Left lobe of liver (tissue), 2 donors: ENCODE results near the gene F7. TPM values are rescaled to one million over a fixed set of nuclear protein-coding genes. Genes with fewer than 3 reads are reported as not detected.
"Not testable (repeated sequence)": the region's sequence is repeated elsewhere in the genome, so short reads cannot be mapped to it uniquely, and the experiment has no call there.

Source experiments
- ATAC-seq: fragments of 200-7000 bp; cut with Tn5 transposase; one replicate; pipeline ENCODE4 v1.9.1; 2020; ENCODE audit warnings: mild to moderate bottlenecking, moderate library complexity
- DNase-seq: peaks from one replicate; pipeline ENCODE4 v3.0.0-alpha.2; 2020; ENCODE audit warnings: low spot score
- total RNA-seq: library from RNA; stranded (reverse); gene quantifications from one replicate; pipeline ENCODE4 v1.2.1, GENCODE V29; 2021
- donor health status: DM: no; HTN: no; CAD: no; lungs with moderate emphysema.
- donor health status: DM: no; HTN: yes; CAD: no.

F7 gene
- total RNA-seq, 1 donor from 2014 or later: 99.6 TPM

DNA sequence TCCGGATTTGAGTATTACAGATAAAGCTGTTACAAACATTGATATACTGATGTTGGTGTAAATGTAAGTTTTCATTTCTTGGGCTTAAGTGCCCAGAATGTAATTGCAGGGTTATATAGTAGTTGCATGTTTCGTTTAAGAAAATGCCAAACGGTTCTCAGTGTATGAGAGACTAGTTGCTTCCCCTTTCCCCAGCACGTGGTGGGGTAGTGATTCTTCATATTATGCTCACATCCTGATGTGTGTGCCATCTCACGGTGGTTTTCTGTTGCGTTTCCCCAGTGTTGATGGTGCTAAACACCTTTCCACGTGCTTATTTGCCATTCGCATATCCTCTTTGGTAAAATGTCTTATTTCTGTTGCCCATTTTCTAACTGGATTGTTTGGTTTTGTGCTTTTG is 34.7 kb upstream of the F7 start:
- DNase-seq: no peak
- no peak for ATAC-seq

DNA sequence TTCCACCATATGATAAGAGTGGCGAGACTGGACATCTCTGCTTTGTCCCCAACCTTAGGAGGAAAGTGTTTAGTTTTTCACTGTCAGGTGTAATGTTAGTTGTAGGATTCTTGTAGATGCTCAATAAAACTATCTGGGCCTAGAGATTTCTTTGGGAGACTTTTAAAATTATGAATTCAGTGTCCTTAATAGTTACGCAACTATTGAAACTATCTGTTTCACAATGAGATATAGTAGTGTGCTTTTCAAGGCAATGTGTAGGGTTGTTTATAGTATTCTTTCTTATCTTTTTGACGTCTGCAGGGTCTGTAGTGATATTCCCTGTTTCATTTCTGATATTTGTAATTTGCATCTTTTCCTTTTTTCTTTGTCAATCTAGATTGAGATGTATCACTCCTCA is 33.2 kb upstream of the F7 start:
- DNase-seq (no peak), ATAC-seq (no peak)

- ATAC-seq (no peak), DNase-seq (no peak)
These were observed 31.6 kb upstream of the F7 start for GRCh38 chr13:113073942-113074341.

DNA sequence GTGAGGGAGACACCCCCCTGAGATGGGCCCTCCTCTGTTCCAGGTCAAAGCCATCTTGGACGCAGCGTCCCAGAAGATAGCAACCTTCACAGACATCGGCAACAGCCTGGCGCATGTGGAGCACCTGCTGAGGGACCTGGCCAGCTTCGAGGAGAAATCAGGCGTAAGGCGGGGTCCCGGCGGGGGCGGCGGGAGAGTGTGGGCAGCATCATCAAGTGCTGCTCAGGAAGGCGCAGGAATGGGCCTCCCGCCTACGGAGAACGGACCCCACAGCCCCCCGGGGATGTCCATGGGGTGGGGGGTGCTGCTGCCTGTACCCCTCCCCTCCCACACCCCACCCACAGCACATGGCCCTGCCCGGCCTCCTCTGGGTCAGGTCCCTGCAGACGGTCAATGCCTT is 31.2 kb upstream of the F7 start:
- DNase-seq (no peak), ATAC-seq (no peak)

GRCh38 chr13:113074876-113075275 is 30.7 kb upstream of the F7 start:
- no peak for DNase-seq

DNA sequence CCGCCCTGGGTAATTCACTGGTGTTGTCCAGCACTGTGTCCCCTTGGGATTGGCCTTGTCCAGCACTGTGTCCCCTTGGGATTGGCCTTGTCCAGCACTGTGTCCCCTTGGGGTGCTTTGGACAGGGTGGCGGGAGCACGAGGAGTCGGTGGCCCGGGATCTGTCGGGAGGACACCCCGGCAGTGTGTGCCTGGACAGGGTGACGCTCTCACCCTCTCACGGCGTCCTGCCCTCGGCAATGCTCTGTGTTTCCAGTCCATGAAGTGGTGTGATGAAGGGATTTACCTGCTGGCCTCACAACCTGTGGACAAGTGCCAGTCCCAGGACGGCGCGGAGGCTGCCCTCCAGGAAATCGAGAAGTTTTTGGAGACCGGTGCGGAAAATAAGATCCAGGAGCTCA is 29.9 kb upstream of the F7 start:
- no peak for DNase-seq
- ATAC-seq: no peak

More at GRCh38 chr13:113074876-113075275, 30.7 kb upstream of the F7 start:
- no peak for ATAC-seq

- DNase-seq: no peak
- no peak for ATAC-seq
These were observed 28.8 kb upstream of the F7 start for GRCh38 chr13:113076681-113077401.

- no peak for ATAC-seq
- DNase-seq: no peak
These were observed 28.0 kb upstream of the F7 start for GRCh38 chr13:113077566-113077952.

- no peak for ATAC-seq
- DNase-seq: no peak
These were observed 27.4 kb upstream of the F7 start for GRCh38 chr13:113077953-113078901.

DNA sequence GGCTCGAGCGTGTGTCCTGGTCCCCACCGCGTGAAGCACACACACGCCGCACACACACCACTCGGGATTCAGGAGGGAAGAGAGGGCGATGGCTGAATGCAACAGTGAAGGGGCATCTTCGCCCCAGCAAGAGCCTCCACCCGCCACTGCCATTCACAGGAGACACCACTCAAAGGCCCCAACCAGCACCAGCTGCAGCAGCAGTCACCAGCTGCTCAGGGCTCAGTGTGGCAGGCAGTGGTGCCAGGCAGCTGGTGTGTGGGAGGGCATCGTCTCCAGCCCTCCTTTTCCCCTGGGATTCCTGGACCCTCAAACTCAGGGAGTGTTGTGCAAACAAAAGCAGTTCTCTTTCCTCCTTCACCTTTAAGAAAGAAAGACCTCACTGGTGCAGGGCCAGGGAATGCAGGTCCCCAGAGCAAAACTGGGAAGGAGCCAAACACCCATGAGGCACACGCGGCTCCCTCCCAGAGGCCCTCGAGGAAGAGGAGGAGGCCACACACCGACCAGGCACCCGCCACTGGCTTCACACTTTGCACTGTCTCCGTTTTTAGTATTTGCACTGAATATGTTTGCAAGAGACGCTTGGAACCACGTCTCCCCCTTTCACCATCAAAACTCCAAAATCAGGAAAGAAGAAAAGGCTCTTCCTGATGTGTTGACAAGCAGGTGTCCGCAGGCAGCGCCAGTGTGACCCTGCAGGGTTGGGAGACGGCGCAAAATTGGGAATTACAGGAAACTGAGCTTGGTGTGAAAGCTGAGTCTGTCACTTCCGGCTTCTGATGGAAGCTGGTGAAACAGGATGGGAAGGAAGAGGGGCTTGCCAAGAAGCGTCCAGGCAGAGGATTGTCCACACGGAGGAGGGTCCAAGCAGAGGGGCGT is 26.4 kb upstream of the F7 start:
- no peak for ATAC-seq
- no peak for DNase-seq

GRCh38 chr13:113079781-113080080 is 25.9 kb upstream of the F7 start:
- DNase-seq, ATAC-seq: not testable (repeated sequence)

DNA sequence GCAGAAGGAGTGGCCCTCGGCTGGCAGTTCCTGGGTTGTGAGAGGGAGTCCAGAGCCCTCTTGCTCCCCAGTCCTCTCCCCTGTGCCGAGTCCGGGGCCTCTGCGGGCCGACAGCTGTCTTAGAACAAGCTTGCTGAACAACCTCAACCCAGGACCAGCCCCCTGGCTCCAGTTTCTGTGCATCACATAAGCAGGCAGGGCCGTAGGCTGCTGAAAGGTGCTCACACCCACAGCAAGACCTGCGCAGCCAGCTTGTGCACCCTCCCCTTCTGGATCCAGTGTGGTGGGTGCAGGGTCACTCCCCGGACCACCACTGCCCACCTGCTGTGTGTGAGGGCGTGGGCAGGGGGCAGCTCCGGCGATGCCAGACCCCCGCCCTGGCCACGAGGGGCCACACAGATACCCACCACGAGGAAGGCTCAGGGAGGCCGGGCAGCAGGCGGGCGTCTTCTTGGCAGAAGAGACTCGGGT is 25.2 kb upstream of the F7 start:
- no peak for ATAC-seq
- no peak for DNase-seq

DNA sequence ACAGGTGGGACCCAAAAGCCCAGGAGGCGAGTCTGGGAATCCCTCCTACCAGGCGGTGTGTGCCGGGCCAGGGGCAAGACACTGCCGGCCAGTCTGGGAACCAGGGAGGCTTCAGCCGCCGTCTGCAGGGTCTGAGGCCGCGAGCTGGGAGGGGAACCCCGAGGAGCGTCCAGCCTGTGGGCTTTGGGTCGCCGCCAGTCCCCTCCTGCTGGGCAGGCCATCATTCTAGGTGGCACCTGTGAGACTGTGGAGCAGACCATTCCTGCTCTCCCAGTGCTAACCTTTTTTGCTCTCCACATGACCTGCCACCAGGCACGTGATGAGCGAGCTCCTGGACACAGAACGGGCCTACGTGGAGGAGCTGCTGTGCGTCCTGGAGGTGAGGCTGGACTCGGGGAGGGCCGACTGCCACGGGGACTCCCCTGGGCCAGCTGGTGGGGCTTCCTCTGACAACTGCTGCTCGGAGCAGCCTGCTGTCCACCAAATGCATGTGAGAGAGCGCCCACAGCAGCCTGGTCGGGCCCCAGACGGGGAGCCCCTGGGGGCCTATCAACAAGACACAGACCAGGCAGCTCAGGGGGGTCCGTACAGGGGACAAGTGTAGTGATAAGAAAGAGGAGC is 24.6 kb upstream of the F7 start:
- ATAC-seq (no peak), DNase-seq (no peak)

- ATAC-seq: no peak
- no peak for DNase-seq
These were observed 23.2 kb upstream of the F7 start for GRCh38 chr13:113082198-113083021.

- DNase-seq (no peak), ATAC-seq (no peak)
These were observed 22.6 kb upstream of the F7 start for GRCh38 chr13:113083022-113083373.

DNA sequence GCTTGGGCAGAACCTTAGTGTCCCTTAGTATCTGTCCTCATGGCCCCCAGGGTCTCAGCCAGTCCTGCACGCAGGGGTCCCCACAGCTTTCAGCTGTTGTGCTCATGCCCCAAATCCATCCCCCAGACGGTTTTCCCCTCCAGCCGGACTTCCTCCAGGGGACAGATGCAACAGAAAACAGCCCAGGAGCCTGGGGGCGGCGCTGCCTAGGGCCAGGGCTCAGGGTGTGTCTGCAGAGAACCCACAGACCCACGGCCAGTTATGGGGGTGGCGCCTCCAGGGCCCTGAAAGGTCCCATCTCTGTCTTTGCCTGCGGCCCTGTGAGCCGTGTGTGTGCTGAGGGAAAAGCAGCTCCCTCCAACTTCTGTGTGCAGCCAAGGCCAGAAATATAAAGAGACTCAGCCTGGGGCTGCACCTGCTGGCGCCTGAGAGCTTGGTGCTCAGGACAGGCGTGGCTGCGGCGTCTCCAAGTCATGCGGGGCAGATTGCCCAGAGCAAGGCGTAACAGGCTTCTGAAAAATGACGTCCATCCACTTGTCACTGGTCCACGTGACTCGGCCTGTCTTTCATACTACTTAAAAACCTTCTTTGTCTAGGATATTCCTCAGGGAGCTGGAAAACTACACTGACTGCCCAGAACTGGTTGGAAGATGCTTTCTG is 22.1 kb upstream of the F7 start:
- ATAC-seq (no peak), DNase-seq (no peak)

- no peak for ATAC-seq
- DNase-seq: no peak
These were observed 21.3 kb upstream of the F7 start for GRCh38 chr13:113084094-113084942.

DNA sequence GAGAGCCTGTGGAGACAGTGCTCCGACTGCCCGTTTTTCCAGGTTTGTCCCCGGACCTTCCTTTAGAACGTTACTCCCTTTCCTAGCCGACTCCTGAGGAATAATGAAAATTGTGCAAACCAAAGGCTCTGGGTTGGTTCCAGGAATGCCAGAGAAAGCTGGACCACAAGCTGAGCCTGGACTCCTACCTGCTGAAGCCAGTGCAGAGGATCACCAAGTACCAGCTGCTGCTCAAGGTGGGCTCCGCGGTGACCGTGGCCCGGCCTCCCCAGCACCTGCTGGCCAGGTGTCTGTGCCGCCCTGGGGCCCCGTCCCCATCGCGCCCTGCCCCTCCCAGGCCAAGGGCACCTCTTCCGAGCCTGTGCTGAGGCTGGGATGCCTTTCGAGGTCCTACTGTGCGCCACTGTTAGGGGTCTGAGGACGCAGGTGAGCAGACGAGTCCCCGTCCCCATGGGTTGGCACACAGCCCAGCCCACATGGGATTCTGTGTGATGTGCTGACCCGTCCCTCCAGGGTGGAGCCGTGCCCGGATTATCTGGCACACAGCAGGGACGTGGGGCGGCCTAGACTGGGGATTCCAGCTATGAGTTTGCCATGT is 20.5 kb upstream of the F7 start:
- ATAC-seq: no peak
- no peak for DNase-seq
